ENCODE measurements around the gene UGT1A3.

The UGT1A3 gene

GRCh38 chr2:233798335-233799086 lies 69.7 kb downstream of the UGT1A3 start:
- no peak for DNase-seq

GRCh38 chr2:233799087-233799665 lies 70.3 kb downstream of the UGT1A3 start:
- DNase-seq: no peak

GRCh38 chr2:233799716-233800115 lies 70.9 kb downstream of the UGT1A3 start:
- no peak for DNase-seq

- no peak for DNase-seq
These were observed 71.4 kb downstream of the UGT1A3 start for GRCh38 chr2:233800208-233800607.

GRCh38 chr2:233801357-233802131 lies 72.7 kb downstream of the UGT1A3 start:
- DNase-seq: no peak

- no peak for DNase-seq
These were observed 73.4 kb downstream of the UGT1A3 start for GRCh38 chr2:233802132-233802815.

- no peak for DNase-seq
These were observed 74.6 kb downstream of the UGT1A3 start for GRCh38 chr2:233803292-233803911.

GRCh38 chr2:233803994-233804393 lies 75.2 kb downstream of the UGT1A3 start:
- DNase-seq: no peak

- DNase-seq: no peak
These were observed 78.5 kb downstream of the UGT1A3 start for GRCh38 chr2:233807215-233807865.

- DNase-seq: no peak
These were observed 79.4 kb downstream of the UGT1A3 start for GRCh38 chr2:233807966-233808935.

GRCh38 chr2:233810385-233810784 lies 81.5 kb downstream of the UGT1A3 start:
- no peak for DNase-seq

- DNase-seq: no peak
These were observed 82.2 kb downstream of the UGT1A3 start for GRCh38 chr2:233811087-233811486.

GRCh38 chr2:233811732-233812131 lies 82.9 kb downstream of the UGT1A3 start:
- DNase-seq: no peak

- no peak for DNase-seq
These were observed 84.6 kb downstream of the UGT1A3 start for GRCh38 chr2:233813236-233814055.

GRCh38 chr2:233814056-233814835 lies 85.4 kb downstream of the UGT1A3 start:
- no peak for DNase-seq

GRCh38 chr2:233815861-233816260 lies 87.0 kb downstream of the UGT1A3 start:
- no peak for DNase-seq

- no peak for DNase-seq
These were observed 87.5 kb downstream of the UGT1A3 start for GRCh38 chr2:233816334-233816733.

- no peak for DNase-seq
These were observed 87.9 kb downstream of the UGT1A3 start for GRCh38 chr2:233816771-233817170.

GRCh38 chr2:233817361-233817911 lies 88.6 kb downstream of the UGT1A3 start:
- DNase-seq: no peak
